Right lobe of liver (tissue), 4 donors: ENCODE data around the gene NTMT2.

Experiments used
- POLR2A ChIP-seq: fragments of 450-650 bp; IDR thresholded peaks from one replicate; pipeline ENCODE4 v1.6.1; 2017; ENCODE audit warnings: antibody characterized with exemption, mild to moderate bottlenecking
- TF ChIP-seq, protein P1 (sequence below), 4 donors: fragments of 200-600 bp in 3 of 4; fragments of 450-650 bp in 1 of 4; IDR thresholded peaks; one replicate each; pipeline versions ENCODE4 v1.5.1 to v1.8.0; 2016 to 2022; ENCODE audit warnings: antibody characterized with exemption in 4 of 4, mild to moderate bottlenecking in 2 of 4
- donor health status: DM: no; HTN: no; CAD: no.
- donor health status: DM: no; HTN: no; CAD: no.
- donor health status: DM: no; HTN: yes; CAD: no.

DNA sequence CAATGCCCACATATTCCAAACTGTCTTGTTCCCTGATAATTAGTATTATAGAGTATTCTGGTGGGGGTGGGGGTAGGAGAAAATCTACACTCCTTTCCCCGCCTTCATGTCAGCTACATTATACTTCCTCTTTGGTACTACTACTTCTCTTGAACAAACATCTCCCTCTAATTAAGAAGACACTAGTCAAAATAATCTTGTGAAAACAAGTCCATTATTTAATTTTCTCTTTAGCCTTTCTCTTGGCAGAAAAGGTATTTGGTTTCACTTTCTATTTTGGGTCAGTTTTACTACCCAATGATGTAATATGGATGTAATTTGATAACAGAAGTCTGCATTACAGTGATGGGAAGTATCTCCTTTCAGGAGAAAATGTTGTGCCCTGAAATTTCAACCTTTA lies 22.5 kb downstream of the NTMT2 start:
- TF ChIP-seq, protein P1, sequence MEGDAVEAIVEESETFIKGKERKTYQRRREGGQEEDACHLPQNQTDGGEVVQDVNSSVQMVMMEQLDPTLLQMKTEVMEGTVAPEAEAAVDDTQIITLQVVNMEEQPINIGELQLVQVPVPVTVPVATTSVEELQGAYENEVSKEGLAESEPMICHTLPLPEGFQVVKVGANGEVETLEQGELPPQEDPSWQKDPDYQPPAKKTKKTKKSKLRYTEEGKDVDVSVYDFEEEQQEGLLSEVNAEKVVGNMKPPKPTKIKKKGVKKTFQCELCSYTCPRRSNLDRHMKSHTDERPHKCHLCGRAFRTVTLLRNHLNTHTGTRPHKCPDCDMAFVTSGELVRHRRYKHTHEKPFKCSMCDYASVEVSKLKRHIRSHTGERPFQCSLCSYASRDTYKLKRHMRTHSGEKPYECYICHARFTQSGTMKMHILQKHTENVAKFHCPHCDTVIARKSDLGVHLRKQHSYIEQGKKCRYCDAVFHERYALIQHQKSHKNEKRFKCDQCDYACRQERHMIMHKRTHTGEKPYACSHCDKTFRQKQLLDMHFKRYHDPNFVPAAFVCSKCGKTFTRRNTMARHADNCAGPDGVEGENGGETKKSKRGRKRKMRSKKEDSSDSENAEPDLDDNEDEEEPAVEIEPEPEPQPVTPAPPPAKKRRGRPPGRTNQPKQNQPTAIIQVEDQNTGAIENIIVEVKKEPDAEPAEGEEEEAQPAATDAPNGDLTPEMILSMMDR (IDR thresholded peaks at IDR 0.05): no peak
- no peak for TF ChIP-seq POLR2A
